Heart left ventricle (tissue), 16 donors: Measurements from ENCODE around the gene GGT7. TPM values are rescaled to one million over a fixed set of nuclear protein-coding genes. Genes with fewer than 3 reads are reported as not detected.

ENCODE experiments used
- ATAC-seq, 4 donors: fragments of 200-7000 bp; cut with Tn5 transposase; one replicate each; pipeline ENCODE4 v1.9.1; 2020 to 2022; ENCODE audit warnings: moderate library complexity in 4 of 4, mild to moderate bottlenecking in 3 of 4, moderate number of reproducible peaks in 1 of 4
- DNase-seq, 5 donors: peaks; one replicate each; pipeline ENCODE4 v3.0.0-alpha.2; 2020
- H3K27ac ChIP-seq, 12 donors: fragments of 200-600 bp; sonication (generic) in 4 of 12; one replicate each; pipeline versions ENCODE4 v1.5.0 to v1.8.0; 2016 to 2022; ENCODE audit warnings: mild to moderate bottlenecking in 2 of 12
- H3K27me3 ChIP-seq, 9 donors: fragments of 200-600 bp; sonication (generic) in 2 of 9; one replicate each; pipeline versions ENCODE4 v1.5.1 to v1.8.0; 2016 to 2022; ENCODE audit warnings: mild to moderate bottlenecking in 3 of 9
- H3K36me3 ChIP-seq, 9 donors: fragments of 200-600 bp; sonication (generic) in 2 of 9; one replicate each; pipeline versions ENCODE4 v1.5.0 to v1.8.0; 2018 to 2022; ENCODE audit warnings: mild to moderate bottlenecking in 2 of 9
- H3K4me1 ChIP-seq, 12 donors: fragments of 200-600 bp; sonication (generic) in 4 of 12; one replicate each; pipeline versions ENCODE4 v1.5.0 to v1.8.0; 2016 to 2022; ENCODE audit warnings: mild to moderate bottlenecking in 3 of 12
- H3K4me3 ChIP-seq, 12 donors: fragments of 200-600 bp; sonication (generic) in 4 of 12; one replicate each; pipeline versions ENCODE4 v1.5.0 to v1.8.0; 2017 to 2022; ENCODE audit warnings: mild to moderate bottlenecking in 9 of 12, moderate library complexity in 4 of 12
- H3K9me3 ChIP-seq, 12 donors: fragments of 200-600 bp; sonication (generic) in 4 of 12; one replicate each; pipeline versions ENCODE4 v1.5.0 to v1.8.0; 2016 to 2022; ENCODE audit warnings: mild to moderate bottlenecking in 1 of 12
- POLR2A ChIP-seq, 2 donors: fragments of 450-650 bp; IDR thresholded peaks; one replicate each; pipeline ENCODE4 v1.6.1; 2017; ENCODE audit warnings: antibody characterized with exemption in 2 of 2, mild to moderate bottlenecking in 2 of 2, moderate library complexity in 2 of 2
- WGBS, 4 donors: extraction: QIAGEN DNeasy Blood & Tissue Kit in 2 of 4; methylation state at CpG; one replicate each; pipeline versions ENCODE4 v1.1.5 to v1.1.7; 2013 to 2018; 5-methylcytosine and 5-hydroxymethylcytosine counted together
- intact Hi-C, 10 donors: fragments of 100-400 bp; cut with DNase I; formaldehyde crosslinking; loops; one replicate each; pipeline versions ENCODE4 v1.11.1 to v1.14.2; 2022
- polyA plus RNA-seq, 2 donors: library from polyadenylated mRNA; stranded (reverse); fragments of 200-250 nt; gene quantifications; one replicate each; pipeline ENCODE4 v1.2.3, GENCODE V29; 2013
- total RNA-seq, 9 donors: library from RNA; depleted of rRNA in 2 of 9; stranded (reverse); fragments of >200 nt in 2 of 9; fragmentation: NEBNext Ultra II Directional in 3 of 9; extraction: Animal tissue kit (Norgen Biotek cat#: 25700) in 3 of 9; gene quantifications; one replicate each; pipeline versions ENCODE4 v1.1.0 to v1.2.4, GENCODE V29; 2016 to 2023
- TF ChIP-seq, protein P1 (sequence below), 12 donors: fragments of 200-600 bp; sonication (generic) in 4 of 12; IDR thresholded peaks; one replicate each; pipeline versions ENCODE4 v1.5.0 to v1.8.0; 2018 to 2022; ENCODE audit warnings: antibody characterized with exemption in 12 of 12, mild to moderate bottlenecking in 5 of 12
- donor health status: ischemic (EF 13 %, LVEDD 7.1; RV severe dilation, severe dysfunction).
- donor health status: healthy with polysubstance abuse.
- donor health status: DM: no; HTN: yes; CAD: no.
- donor health status: DM: no; HTN: no; CAD: no.
- donor health status: ischemic (EF 25% LVEDD 6.9; RV normal size, moderate dysfunction).
- donor health status: ischemic (EF 25% LVEDD 5.7; RV mildly dilated, moderate dysfunction).
- donor health status: healthy.
- donor health status: DM: yes; HTN: yes; CAD: no.
- donor health status: ischemic (EF 35%, LVEDD 5.7; RV mildly dilated, moderate dysfunction).
- donor health status: nonischemic (EF 11% LVEDD 7.7; RV severe dilation, severe dysfunction).
- donor health status: DM: yes; HTN: yes; CAD: no.
- donor health status: PGD.
- donor health status: ischemic (EF 29% LVEDD 5.4; RV normal size, mild dysfunction).
- donor health status: nonischemic (EF 23%, LVEDD 6.1; RV moderate dilation, normal function).

Gene GGT7
- total and polyA plus RNA-seq, 11 donors: 7.9 to 30.7 (median 17.5) TPM

DNA sequence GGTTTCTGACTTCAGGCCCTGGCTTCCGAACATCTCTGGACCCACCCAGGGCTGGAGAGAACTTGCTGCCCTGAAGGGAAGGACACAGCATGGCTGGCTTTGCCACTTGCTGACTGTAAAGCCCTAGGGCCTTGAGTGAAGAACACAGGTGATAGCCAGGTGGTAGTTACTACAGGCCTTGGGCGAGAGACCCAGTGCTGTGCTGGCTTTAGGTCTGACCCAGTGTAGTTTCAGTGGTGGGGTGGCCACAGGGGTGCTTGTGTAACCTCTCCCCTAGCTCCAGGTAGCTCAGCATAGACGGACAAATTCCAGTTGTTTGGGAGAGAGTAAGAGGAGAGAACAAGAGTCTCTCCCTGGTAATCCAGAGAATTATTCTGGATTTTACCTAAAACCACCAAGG, 74.3 kb downstream of the GGT7 start:
- ATAC-seq (no peak), DNase-seq (no peak)
- Histone ChIP-seq H3K27me3 (no peaks in the 10 kb centered on the region), H3K27ac (no peak overlapping the region), H3K4me1 (peaks cover 0 to 31% (median 0%) of the 10 kb centered on the region in 12 donors), H3K4me3 (no peak overlapping the region), H3K9me3 (peaks cover 0 to 5% (median 0%) of the 10 kb centered on the region in 12 donors), H3K36me3 (peaks cover 0 to 4% (median 0%) of the 10 kb centered on the region in 9 donors)
- intact Hi-C loops: no loop called here
- WGBS, 4 donors: 61 to 67% (median 64%) methylated on average over 3 of the region's 3 CpGs
- TF ChIP-seq, protein P1, sequence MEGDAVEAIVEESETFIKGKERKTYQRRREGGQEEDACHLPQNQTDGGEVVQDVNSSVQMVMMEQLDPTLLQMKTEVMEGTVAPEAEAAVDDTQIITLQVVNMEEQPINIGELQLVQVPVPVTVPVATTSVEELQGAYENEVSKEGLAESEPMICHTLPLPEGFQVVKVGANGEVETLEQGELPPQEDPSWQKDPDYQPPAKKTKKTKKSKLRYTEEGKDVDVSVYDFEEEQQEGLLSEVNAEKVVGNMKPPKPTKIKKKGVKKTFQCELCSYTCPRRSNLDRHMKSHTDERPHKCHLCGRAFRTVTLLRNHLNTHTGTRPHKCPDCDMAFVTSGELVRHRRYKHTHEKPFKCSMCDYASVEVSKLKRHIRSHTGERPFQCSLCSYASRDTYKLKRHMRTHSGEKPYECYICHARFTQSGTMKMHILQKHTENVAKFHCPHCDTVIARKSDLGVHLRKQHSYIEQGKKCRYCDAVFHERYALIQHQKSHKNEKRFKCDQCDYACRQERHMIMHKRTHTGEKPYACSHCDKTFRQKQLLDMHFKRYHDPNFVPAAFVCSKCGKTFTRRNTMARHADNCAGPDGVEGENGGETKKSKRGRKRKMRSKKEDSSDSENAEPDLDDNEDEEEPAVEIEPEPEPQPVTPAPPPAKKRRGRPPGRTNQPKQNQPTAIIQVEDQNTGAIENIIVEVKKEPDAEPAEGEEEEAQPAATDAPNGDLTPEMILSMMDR (IDR thresholded peaks at IDR 0.05): no peak
- no peak for TF ChIP-seq POLR2A (IDR thresholded peaks at IDR 0.05)

DNA sequence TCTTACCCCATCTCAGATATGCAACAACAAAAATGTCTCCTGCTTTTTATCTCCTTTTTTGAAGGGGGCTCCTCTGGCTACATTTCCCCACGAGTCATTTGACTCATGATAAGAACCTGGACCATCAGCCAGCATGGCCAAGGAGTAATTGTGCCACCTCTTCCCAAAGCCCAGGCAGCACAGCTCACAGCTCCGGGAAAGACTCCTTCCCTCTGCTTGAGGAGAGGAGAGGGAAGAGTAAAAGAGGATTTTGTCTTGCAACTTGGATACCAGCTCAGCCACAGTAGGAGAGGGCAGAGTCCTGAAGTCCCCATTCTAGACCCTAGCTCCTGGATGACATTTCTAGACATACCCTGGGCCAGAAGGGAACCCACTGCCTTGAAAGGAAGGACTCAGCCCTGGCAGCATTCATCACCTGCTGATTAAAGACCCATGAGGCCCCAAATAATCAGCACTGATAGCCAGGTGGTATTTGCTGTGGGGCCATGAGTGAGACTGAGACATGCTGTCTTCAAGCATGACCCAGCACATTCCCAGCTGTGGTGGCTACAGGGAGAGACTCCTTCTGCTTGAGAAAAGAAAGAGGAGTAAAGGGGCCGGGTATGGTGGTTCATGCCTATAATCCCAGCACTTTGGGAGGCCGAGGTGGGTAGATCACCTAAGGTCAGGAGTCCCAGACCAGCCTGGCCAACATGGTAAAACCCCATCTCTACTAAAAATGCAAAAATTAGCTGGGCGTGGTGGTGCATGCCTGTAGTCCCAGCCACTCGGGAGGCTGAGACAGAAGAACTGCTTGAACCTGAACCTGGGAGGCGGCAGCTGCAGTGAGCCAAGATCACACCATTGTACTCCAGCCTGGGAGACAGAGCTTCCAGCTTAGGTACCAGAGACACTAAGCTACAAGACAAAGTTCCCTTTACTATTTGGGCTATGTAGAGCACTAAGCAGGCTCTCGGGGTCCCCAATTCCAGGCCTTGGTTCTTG, 75.4 kb downstream of the GGT7 start:
- 69 to 89% (median 82%) methylated on average over 8 of the region's 8 CpGs for WGBS, 4 donors
- Histone ChIP-seq H3K4me1 (peaks cover 0 to 41% (median 3%) of the 10 kb centered on the region in 12 donors), H3K27me3 (no peaks in the 10 kb centered on the region), H3K36me3 (no peaks in the 10 kb centered on the region), H3K4me3 (no peak overlapping the region), H3K9me3 (peaks cover 0 to 5% (median 0%) of the 10 kb centered on the region in 12 donors), H3K27ac (no peak overlapping the region)
- TF ChIP-seq, protein P1 (IDR thresholded peaks at IDR 0.05): no peak
- no peak for TF ChIP-seq POLR2A (IDR thresholded peaks at IDR 0.05)
- ATAC-seq (peak in 1 of 4 donors; percentile 34), DNase-seq (no peak)
- intact Hi-C loops: no loop called here

Other genes starting within 250 kb of the GGT7 start
- 10 to 100 TPM; 10.8 to 20.8 (median 15.0) TPM for gene PIGU, start 195.8 kb downstream of the GGT7 start, total RNA-seq
- gene PIGU, start 195.8 kb downstream of the GGT7 start, polyA plus RNA-seq: 10 to 100 TPM; 21.0 to 24.8 TPM
- 100 to 1,000 TPM in 5 of 9 donors, 10 to 100 TPM in 4; 70.4 to 176 (median 111) TPM for gene TP53INP2, start 168.5 kb downstream of the GGT7 start, total RNA-seq
- 10 to 100 TPM; 54.6 to 93.7 TPM for gene TP53INP2, start 168.5 kb downstream of the GGT7 start, polyA plus RNA-seq
- 10 to 100 TPM; 13.0 to 34.0 (median 19.9) TPM for gene NCOA6, start 47.2 kb downstream of the GGT7 start, total RNA-seq
- 10 to 100 TPM; 13.9 to 22.7 TPM for gene NCOA6, start 47.2 kb downstream of the GGT7 start, polyA plus RNA-seq
- gene ACSS2, start 3.8 kb upstream of the GGT7 start, total RNA-seq: 100 to 1,000 TPM in 4 of 9 donors, 10 to 100 TPM in 5; 87.1 to 113 (median 99.7) TPM
- 100 to 1,000 TPM in 1 of 2 donors, 10 to 100 TPM in 1; 72.6 to 117 TPM for gene ACSS2, start 3.8 kb upstream of the GGT7 start, polyA plus RNA-seq
- 10 to 100 TPM; 17.8 to 38.1 (median 26.8) TPM for gene GSS, start 83.0 kb upstream of the GGT7 start, total RNA-seq
- 10 to 100 TPM; 32.3 to 38.7 TPM for gene GSS, start 83.0 kb upstream of the GGT7 start, polyA plus RNA-seq
- 100 to 1,000 TPM in 7 of 9 donors, 10 to 100 TPM in 2; 50.7 to 306 (median 144) TPM for gene MYH7B, start 83.0 kb upstream of the GGT7 start, total RNA-seq
- gene MYH7B, start 83.0 kb upstream of the GGT7 start, polyA plus RNA-seq: 100 to 1,000 TPM in 1 of 2 donors, 10 to 100 TPM in 1; 12.8 to 448 TPM
- 10 to 100 TPM; 31.5 to 51.8 (median 38.6) TPM for gene TRPC4AP, start 220.0 kb upstream of the GGT7 start, total RNA-seq
- 10 to 100 TPM; 21.2 to 42.7 TPM for gene TRPC4AP, start 220.0 kb upstream of the GGT7 start, polyA plus RNA-seq